Activated B cell treated with CpG ODN at 0.5 μM for 24 hours (primary cell): ENCODE results near the gene TDRD10. TPM values are rescaled to one million over a fixed set of nuclear protein-coding genes. Genes with fewer than 3 reads are reported as not detected.

Experiments used
- ATAC-seq: fragments of 200-7000 bp; cut with Tn5 transposase; one replicate; pipeline ENCODE4 v1.10.0; 2021; ENCODE audit warnings: low read depth, mild to moderate bottlenecking, moderate library complexity
- CTCF ChIA-PET: fragments of 350-600 bp; sonication (Branson Sonifier 250); formaldehyde crosslinking; loops from one replicate; lab custom pipeline; 2021; ENCODE audit warnings: antibody characterized with exemption; lab: Charles Lee
- POLR2A ChIA-PET: fragments of 350-600 bp; sonication (Branson Sonifier 250); formaldehyde crosslinking; loops from one replicate; lab custom pipeline; 2021; ENCODE audit warnings: antibody characterized with exemption; lab: Charles Lee
- DNase-seq: peaks from one replicate; pipeline ENCODE4 v3.0.0; 2022
- H3K27ac Mint-ChIP-seq: one replicate; pipeline ENCODE4 v1.8.0; 2020; ENCODE audit warnings: mixed read lengths
- H3K27me3 Mint-ChIP-seq: one replicate; pipeline ENCODE4 v1.8.0; 2021; ENCODE audit warnings: mixed read lengths
- H3K36me3 Mint-ChIP-seq: one replicate; pipeline ENCODE4 v1.8.0; 2021; ENCODE audit warnings: low read depth, mixed read lengths
- H3K4me1 Mint-ChIP-seq: one replicate; pipeline ENCODE4 v1.8.0; 2021; ENCODE audit warnings: mixed read lengths
- H3K4me3 Mint-ChIP-seq: one replicate; pipeline ENCODE4 v1.8.0; 2020; ENCODE audit warnings: mild to moderate bottlenecking, mixed read lengths
- H3K9me3 Mint-ChIP-seq: one replicate; pipeline ENCODE4 v1.8.0; 2020; ENCODE audit warnings: mixed read lengths
- intact Hi-C: fragments of 100-400 bp; cut with micrococcal nuclease; formaldehyde crosslinking; loops from one replicate; pipeline ENCODE4 v1.15.1; 2024
- total RNA-seq: library from RNA; stranded (reverse); gene quantifications from 2 replicates; pipeline ENCODE4 v1.2.3, GENCODE V29; 2022
- TF ChIP-seq, protein P1 (sequence below): fragments of 200-600 bp; IDR thresholded peaks from one replicate; pipeline ENCODE4 v1.8.0; 2022; ENCODE audit warnings: antibody characterized with exemption, mild to moderate bottlenecking

Gene TDRD10
- total RNA-seq, 1 donor from 2014 or later = not detected

GRCh38 chr1:154478639-154479038, 23.4 kb upstream of the TDRD10 start:
- H3K4me3 Mint-ChIP-seq = no peak overlapping the region
- H3K27me3 Mint-ChIP-seq = no peaks in the 10 kb centered on the region
- POLR2A ChIA-PET = interaction anchor here (0.6 to 1.1 kb wide), 2 partner anchors 71 to 191 kb away, joined by 3 to 6 read pairs; no protein-coding TSS in a partner anchor
- peaks cover 10% of the 10 kb centered on the region for H3K4me1 Mint-ChIP-seq
- no peak overlapping the region for H3K27ac Mint-ChIP-seq
- CTCF ChIA-PET = interaction anchor here (1.1 to 4.8 kb wide), 9 partner anchors 12 to 607 kb away, joined by 3 to 101 read pairs (median 7); no protein-coding TSS in a partner anchor
- TF ChIP-seq, protein P1, sequence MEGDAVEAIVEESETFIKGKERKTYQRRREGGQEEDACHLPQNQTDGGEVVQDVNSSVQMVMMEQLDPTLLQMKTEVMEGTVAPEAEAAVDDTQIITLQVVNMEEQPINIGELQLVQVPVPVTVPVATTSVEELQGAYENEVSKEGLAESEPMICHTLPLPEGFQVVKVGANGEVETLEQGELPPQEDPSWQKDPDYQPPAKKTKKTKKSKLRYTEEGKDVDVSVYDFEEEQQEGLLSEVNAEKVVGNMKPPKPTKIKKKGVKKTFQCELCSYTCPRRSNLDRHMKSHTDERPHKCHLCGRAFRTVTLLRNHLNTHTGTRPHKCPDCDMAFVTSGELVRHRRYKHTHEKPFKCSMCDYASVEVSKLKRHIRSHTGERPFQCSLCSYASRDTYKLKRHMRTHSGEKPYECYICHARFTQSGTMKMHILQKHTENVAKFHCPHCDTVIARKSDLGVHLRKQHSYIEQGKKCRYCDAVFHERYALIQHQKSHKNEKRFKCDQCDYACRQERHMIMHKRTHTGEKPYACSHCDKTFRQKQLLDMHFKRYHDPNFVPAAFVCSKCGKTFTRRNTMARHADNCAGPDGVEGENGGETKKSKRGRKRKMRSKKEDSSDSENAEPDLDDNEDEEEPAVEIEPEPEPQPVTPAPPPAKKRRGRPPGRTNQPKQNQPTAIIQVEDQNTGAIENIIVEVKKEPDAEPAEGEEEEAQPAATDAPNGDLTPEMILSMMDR = no peak
- no peak for DNase-seq
- H3K36me3 Mint-ChIP-seq = no peaks in the 10 kb centered on the region
- intact Hi-C loops = loop anchor here (1.0 to 10.0 kb wide), 5 partner anchors 68 to 583 kb away; partner anchors contain the start of gene IL6R
- ATAC-seq = peak; percentile 25
- H3K9me3 Mint-ChIP-seq = no peaks in the 10 kb centered on the region

DNA sequence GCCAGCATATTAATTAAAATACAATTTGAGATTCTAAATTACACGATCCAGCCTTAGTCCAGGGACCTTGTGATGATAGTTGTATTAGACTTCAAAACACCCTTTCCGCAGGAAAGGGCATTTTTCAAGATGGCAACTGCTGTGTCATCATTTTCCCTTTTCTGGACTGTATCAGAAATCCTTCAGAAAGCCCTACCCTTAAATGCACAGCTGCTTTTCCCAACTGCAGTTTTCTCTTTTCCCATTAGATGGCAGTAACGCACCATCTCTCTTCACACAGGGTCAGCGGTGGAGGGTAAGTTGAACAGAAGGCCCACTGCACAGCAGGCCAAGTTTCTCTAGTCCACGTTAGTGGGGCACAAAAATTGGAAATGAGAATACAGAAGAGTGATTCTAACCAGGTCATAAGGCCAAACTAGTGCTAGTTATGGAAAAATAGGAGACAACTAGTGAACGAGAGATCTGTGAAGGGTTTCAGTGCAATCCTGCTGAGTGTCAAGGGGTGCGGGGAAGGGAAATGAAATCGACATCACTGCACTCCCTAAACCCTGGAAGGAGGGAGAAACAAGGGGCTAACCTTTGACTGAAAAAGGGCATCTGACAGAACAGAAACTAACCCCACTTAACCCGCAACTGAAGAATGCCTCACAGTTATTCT, 22.1 kb upstream of the TDRD10 start:
- no peak overlapping the region for H3K27ac Mint-ChIP-seq
- POLR2A ChIA-PET = interaction anchor here (1.0 to 1.1 kb wide), 3 partner anchors 67 to 457 kb away, joined by 3 read pairs; partner anchors contain the start of gene PMVK
- H3K4me1 Mint-ChIP-seq = peaks cover 6% of the 10 kb centered on the region

DNA sequence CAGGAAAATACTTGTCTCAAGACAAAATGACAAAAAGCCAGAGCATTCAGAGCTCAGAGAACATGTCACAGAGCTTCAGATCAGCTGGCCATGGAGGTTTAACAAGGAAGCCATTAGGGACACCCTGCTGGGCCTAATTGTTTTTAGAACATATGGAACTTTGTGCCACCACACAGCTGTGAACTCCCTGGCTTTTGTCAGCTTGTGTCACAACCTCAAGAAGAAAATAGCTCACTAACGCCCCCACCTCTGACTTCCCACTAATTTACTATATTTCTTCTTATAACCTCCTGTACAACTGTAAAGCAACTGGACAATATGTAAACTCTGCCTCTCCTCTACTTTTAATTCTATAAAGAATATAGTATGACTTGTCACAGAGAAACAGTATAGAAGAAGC, 21.0 kb upstream of the TDRD10 start:
- intact Hi-C loops = no loop called here

More for the DNA sequence above, 22.1 kb upstream of the TDRD10 start:
- intact Hi-C loops = loop anchor here (1.0 to 10.0 kb wide), 6 partner anchors 66 to 581 kb away; partner anchors contain the start of gene IL6R
- CTCF ChIA-PET = interaction anchor here (0.6 to 4.8 kb wide), 29 partner anchors 10 to 605 kb away, joined by 3 to 101 read pairs (median 4); no protein-coding TSS in a partner anchor
- no peaks in the 10 kb centered on the region for H3K27me3 Mint-ChIP-seq
- no peaks in the 10 kb centered on the region for H3K36me3 Mint-ChIP-seq
- no peak for DNase-seq
- ATAC-seq = peak; percentile 95
- TF ChIP-seq, protein P1 = peak; percentile 86
- no peak overlapping the region for H3K4me3 Mint-ChIP-seq
- no peaks in the 10 kb centered on the region for H3K9me3 Mint-ChIP-seq

DNA sequence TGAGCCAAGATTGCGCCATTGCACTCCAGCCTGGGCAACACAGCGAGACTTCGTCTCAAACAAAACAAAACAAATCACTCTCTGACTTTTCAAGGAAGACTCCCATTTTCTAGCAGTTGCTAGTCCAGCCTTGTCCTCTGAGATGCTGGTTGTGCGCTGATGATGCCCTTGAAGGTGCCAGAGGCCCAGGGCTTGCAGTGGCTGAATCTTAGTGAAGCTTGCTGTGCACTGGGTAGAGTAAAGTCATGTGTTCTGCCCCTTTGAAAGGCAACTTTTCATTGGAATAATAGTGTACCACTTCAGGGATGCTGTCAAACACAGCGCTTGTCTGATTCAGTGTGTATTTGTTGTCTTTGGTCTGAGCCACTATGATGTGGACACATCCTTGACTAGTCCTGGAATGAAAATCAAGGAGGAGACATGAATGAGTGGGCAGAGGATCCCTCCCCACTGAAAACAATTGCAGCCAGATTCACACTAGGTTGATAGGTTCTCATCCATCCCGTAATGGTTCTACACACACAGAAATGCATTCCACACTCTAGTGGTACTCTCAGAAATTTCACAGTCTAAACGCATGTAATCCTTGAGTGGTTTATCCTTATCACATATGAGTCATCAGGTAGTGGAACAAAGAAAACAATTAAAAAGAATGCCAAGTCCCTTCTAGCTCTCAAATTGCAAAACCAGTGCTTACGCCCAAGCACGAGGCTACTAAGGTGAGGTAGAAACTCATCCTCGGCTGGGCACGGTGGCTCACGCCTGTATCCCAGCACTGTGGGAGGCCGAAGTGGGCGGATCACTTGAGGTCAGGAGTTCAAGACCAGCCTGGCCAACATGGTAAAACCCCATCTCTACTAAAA, 17.8 kb upstream of the TDRD10 start:
- TF ChIP-seq, protein P1 = no peak
- Mint-ChIP-seq H3K9me3 (no peaks in the 10 kb centered on the region), H3K4me3 (no peak overlapping the region), H3K4me1 (peaks cover 2% of the 10 kb centered on the region), H3K27ac (no peak overlapping the region), H3K36me3 (no peaks in the 10 kb centered on the region), H3K27me3 (peaks cover 3% of the 10 kb centered on the region)
- ATAC-seq (no peak), DNase-seq (no peak)
- POLR2A ChIA-PET = no interaction called here
- CTCF ChIA-PET = no interaction called here
- intact Hi-C loops = no loop called here

More for the DNA sequence above, 21.0 kb upstream of the TDRD10 start:
- H3K27me3 Mint-ChIP-seq = peaks cover 3% of the 10 kb centered on the region
- ATAC-seq (no peak), DNase-seq (no peak)
- TF ChIP-seq, protein P1 = no peak
- H3K4me3 Mint-ChIP-seq = no peak overlapping the region
- ChIA-PET POLR2A (interaction anchor here (1.0 kb wide), 1 partner anchor 455 kb away, joined by 3 read pairs; the partner anchor contains the start of gene PMVK), CTCF (interaction anchor here (1.0 to 4.8 kb wide), 17 partner anchors 10 to 604 kb away, joined by 3 to 101 read pairs (median 7); no protein-coding TSS in a partner anchor)
- H3K36me3 Mint-ChIP-seq = no peaks in the 10 kb centered on the region
- H3K9me3 Mint-ChIP-seq = no peaks in the 10 kb centered on the region
- H3K27ac Mint-ChIP-seq = no peak overlapping the region
- H3K4me1 Mint-ChIP-seq = peaks cover 6% of the 10 kb centered on the region
